K562 (cell line): ENCODE results near the gene HOXB1. TPM values are rescaled to one million over a fixed set of nuclear protein-coding genes. Genes with fewer than 3 reads are reported as not detected.

Source experiments
- ARID1B ChIP-seq: fragments of 450-650 bp; IDR thresholded peaks from 2 replicates; pipeline ENCODE4 v1.6.1; 2016; ENCODE audit warnings: antibody characterized with exemption, mild to moderate bottlenecking, inconsistent platforms
- ATF4 ChIP-seq: fragments of 450-650 bp; formaldehyde crosslinking; IDR thresholded peaks from 2 replicates; pipeline ENCODE4 v1.4.0; 2022; ENCODE audit warnings: mild to moderate bottlenecking, moderate library complexity
- CHCHD3 ChIP-seq: fragments of 250-450 bp; sonication (Bioruptor Pico); IDR thresholded peaks from 2 replicates; pipeline ENCODE4 v2.1.2; 2022; ENCODE audit warnings: mild to moderate bottlenecking
- DACH1 ChIP-seq: fragments of 450-650 bp; IDR thresholded peaks from 2 replicates; pipeline ENCODE4 v1.6.1; 2018; ENCODE audit not compliant: partially characterized antibody
- E2F5 ChIP-seq: sonication (generic); formaldehyde crosslinking; IDR thresholded peaks from 2 replicates; pipeline ENCODE4 v1.8.0; 2022; ENCODE audit warnings: mild to moderate bottlenecking, missing genetic modification reagents
- E2F8 ChIP-seq: fragments of 450-650 bp; IDR thresholded peaks from 2 replicates; pipeline ENCODE4 v1.7.1; 2018; ENCODE audit warnings: mild to moderate bottlenecking, low read depth; ENCODE audit not compliant: partially characterized antibody
- FOXA1 ChIP-seq: fragments of 450-650 bp; IDR thresholded peaks from 2 replicates; pipeline ENCODE4 v1.6.1; 2016; ENCODE audit warnings: mild to moderate bottlenecking, borderline replicate concordance
- GATA2 ChIP-seq: sonication (generic); formaldehyde crosslinking; IDR thresholded peaks from 2 replicates; pipeline ENCODE4 v1.4.0; 2020; ENCODE audit warnings: mild to moderate bottlenecking, missing genetic modification reagents
- KDM5B ChIP-seq: fragments of 200-600 bp; sonication (generic); IDR thresholded peaks from 2 replicates; pipeline ENCODE4 v1.6.1; 2012; ENCODE audit warnings: low read depth, mild to moderate bottlenecking, moderate library complexity, low read length, control low read depth, inconsistent platforms; ENCODE audit not compliant: insufficient replicate concordance
- NCOA2 ChIP-seq, 2 experiments: fragments of 450-650 bp; IDR thresholded peaks; 2 replicates each; pipeline ENCODE4 v1.6.1; 2018; ENCODE audit warnings: mild to moderate bottlenecking in 2 of 2, moderate library complexity in 1 of 2; ENCODE audit not compliant: partially characterized antibody in 2 of 2
- PRMT5 ChIP-seq: sonication (generic); formaldehyde crosslinking; IDR thresholded peaks from 2 replicates; pipeline ENCODE4 v1.5.0; 2020; ENCODE audit warnings: missing genetic modification reagents
- SMC3 ChIP-seq: conservative IDR thresholded peaks from 2 replicates; pipeline ENCODE4 v1.6.1; 2011; ENCODE audit warnings: low read depth, low read length, improper control_type of control experiment; ENCODE audit not compliant: insufficient read depth
- TBP ChIP-seq: optimal IDR thresholded peaks from 2 replicates; pipeline ENCODE3; 2011; ENCODE audit warnings: low read depth, low read length, improper control_type of control experiment
- TSC22D4 ChIP-seq: fragments of 450-650 bp; IDR thresholded peaks from 2 replicates; pipeline ENCODE4 v1.6.1; 2016; ENCODE audit warnings: missing genetic modification characterization, missing biosample characterization, control low read depth
- USF2 ChIP-seq: sonication (generic); formaldehyde crosslinking; IDR thresholded peaks from 2 replicates; pipeline ENCODE4 v1.5.0; 2020; ENCODE audit warnings: missing genetic modification reagents
- ZBTB7A ChIP-seq: IDR thresholded peaks from 2 replicates; pipeline ENCODE4 v1.6.1; 2011; ENCODE audit warnings: low read depth, mild to moderate bottlenecking, low read length, moderate library complexity, borderline replicate concordance; ENCODE audit not compliant: control insufficient read depth
- ZKSCAN8 ChIP-seq: fragments of 200-800 bp; sonication (Bioruptor generic); IDR thresholded peaks from 2 replicates; pipeline ENCODE4 v1.6.1; 2016; ENCODE audit warnings: missing genetic modification characterization, missing compliant biosample characterization
- ZNF134 ChIP-seq: fragments of 250-450 bp; sonication (Bioruptor Pico); conservative IDR thresholded peaks from 2 replicates; pipeline ENCODE4 v1.4.0; 2020
- ZNF165 ChIP-seq: fragments of 250-450 bp; sonication (Bioruptor Pico); IDR thresholded peaks from 2 replicates; pipeline ENCODE4 v1.4.0; 2020; ENCODE audit warnings: borderline replicate concordance
- ZNF23 ChIP-seq: fragments of 250-450 bp; sonication (Bioruptor Pico); IDR thresholded peaks from 2 replicates; pipeline ENCODE4 v1.4.0; 2020; ENCODE audit warnings: mild to moderate bottlenecking
- ZNF263 ChIP-seq: sonication (generic); formaldehyde crosslinking; IDR thresholded peaks from 2 replicates; pipeline ENCODE4 v1.8.0; 2022; ENCODE audit warnings: mild to moderate bottlenecking, missing genetic modification reagents, borderline replicate concordance
- ZNF282 ChIP-seq: sonication (generic); formaldehyde crosslinking; IDR thresholded peaks from 2 replicates; pipeline ENCODE4 v1.8.1; 2023; ENCODE audit warnings: missing genetic modification reagents
- ZNF311 ChIP-seq: fragments of 250-450 bp; sonication (Bioruptor Pico); IDR thresholded peaks from 2 replicates; pipeline ENCODE4 v1.4.0; 2020; ENCODE audit warnings: mild to moderate bottlenecking, moderate library complexity
- ZNF551 ChIP-seq: fragments of 250-450 bp; sonication (Bioruptor Pico); IDR thresholded peaks from 2 replicates; pipeline ENCODE4 v1.5.0; 2021; ENCODE audit warnings: mild to moderate bottlenecking, moderate library complexity
- ZNF780A ChIP-seq: fragments of 250-450 bp; sonication (Bioruptor Pico); IDR thresholded peaks from 2 replicates; pipeline ENCODE4 v1.5.0; 2021; ENCODE audit warnings: mild to moderate bottlenecking
- ZSCAN32 ChIP-seq: fragments of 450-650 bp; formaldehyde crosslinking; IDR thresholded peaks from 2 replicates; pipeline ENCODE4 v1.4.0; 2020; ENCODE audit warnings: mild to moderate bottlenecking, moderate library complexity
- polyA plus RNA-seq, 8 experiments: library from polyadenylated mRNA; depleted of rRNA in 4 of 8; stranded (reverse) in 5 of 8; unstranded in 3 of 8; fragments of >200 nt; fragmentation: Nextera tagmentation in 2 of 8; fragmentation: Illumina TruSeq in 1 of 8; extraction: Ambion mirVana in 2 of 8; extraction: Trizol in 1 of 8; gene quantifications; 2 replicates each; pipeline versions ENCODE4 v1.2.1 to v1.2.3, GENCODE V29; 2011 to 2014; ENCODE audit warnings: inconsistent platforms in 1 of 8, missing spikeins in 1 of 8
- total RNA-seq, 7 experiments: library from RNA; depleted of rRNA in 6 of 7; stranded (reverse); fragments of >200 nt in 6 of 7; fragmentation: Illumina TruSeq in 2 of 7; extraction: Trizol in 2 of 7; gene quantifications; 2 replicates each; pipeline versions ENCODE4 v1.2.1 to v1.2.3, GENCODE V29; 2011 to 2021; ENCODE audit warnings: low replicate concordance in 1 of 7

The HOXB1 gene
- total and polyA plus RNA-seq, 9 of the 15 experiments (the other 6 are each of a cell fraction or from before 2014, with no cell fraction given): 0.04 TPM; not detected in 8

- TF ChIP-seq ZNF282 (CRISPR knock-in tag) (no peak), E2F8 (no peak), ZKSCAN8 (CRISPR knock-in tag) (no peak), GATA2 (peak; percentile 88), ZNF23 (CRISPR knock-in tag) (no peak), NCOA2 (IDR thresholded peaks at IDR 0.05; ENCODE audit: partially characterized antibody in 2 of 2) (no peak), PRMT5 (CRISPR knock-in tag) (no peak), ZNF311 (CRISPR knock-in tag) (peak; percentile 57; the same call in 1 of the 2 replicates), ARID1B (peak; percentile 94), ATF4 (CRISPR knock-in tag) (peak; percentile 59; the same call in 1 of the 2 replicates), ZBTB7A (no peak), ZNF780A (CRISPR knock-in tag) (no peak), ZSCAN32 (no peak), FOXA1 (no peak), CHCHD3 (CRISPR knock-in tag) (no peak), ZNF551 (no peak), E2F5 (no peak), ZNF263 (CRISPR knock-in tag) (no peak), ZNF165 (CRISPR knock-in tag) (no peak), TSC22D4 (tag) (no peak), TBP (peak; percentile 37), USF2 (CRISPR knock-in tag) (no peak), SMC3 (no peak; the same call in 1 of the 2 replicates), DACH1 (no peak), ZNF134 (CRISPR knock-in tag) (peak; percentile 75), KDM5B (no peak)
Measured at GRCh38 chr17:48488548-48489106, 42.2 kb downstream of the HOXB1 start (continued).
